ENCODE results near the gene IDE. TPM values are rescaled to one million over a fixed set of nuclear protein-coding genes. Genes with fewer than 3 reads are reported as not detected.
"Not testable (repeated sequence)": the region's sequence is repeated elsewhere in the genome, so short reads cannot be mapped to it uniquely, and the experiment has no call there.

IDE gene
- total RNA-seq, 1 experiment from 2014 or later: 55.8 TPM

GRCh38 chr10:92436611-92437010, 137.3 kb downstream of the IDE start:
- H3K27ac ChIP-seq (ENCODE audit: low read depth, low read length): no peak overlapping the region
- no peak overlapping the region for H3K9ac ChIP-seq (ENCODE audit: low read length)
- H3K36me3 ChIP-seq (ENCODE audit: control insufficient read depth in 1 of 2, insufficient read depth in 2 of 2, low read length in 2 of 2): no peaks in the 10 kb centered on the region
- ChIA-PET RAD21 (ENCODE audit: low non-redundant PET in 1 of 2, low total read pairs in 2 of 2, uncharacterized antibody in 2 of 2, unreplicated experiment in 2 of 2) (no interaction called here), POLR2A (no interaction called here), CTCF (no interaction called here)
- DNase-seq (ENCODE audit: low read depth, low spot score) (no peak), ATAC-seq (no peak)
- TF ChIP-seq REST (IDR thresholded peaks at IDR 0.05; ENCODE audit: low read depth): no peak
- H3K9me2 ChIP-seq (ENCODE audit: insufficient read depth): no peaks in the 10 kb centered on the region
- no peaks in the 10 kb centered on the region for H3K9me3 ChIP-seq (ENCODE audit: control insufficient read depth in 1 of 2, insufficient read depth in 1 of 2, low read depth in 1 of 2, low read length in 2 of 2)
- intact Hi-C loops (cut with micrococcal nuclease): no loop called here
- H3K4me1 ChIP-seq (ENCODE audit: control insufficient read depth in 1 of 2, insufficient read depth in 2 of 2, low read length in 2 of 2): no peaks in the 10 kb centered on the region
- H3K4me3 ChIP-seq (replicated peaks in 1 of 2; ENCODE audit: low read depth in 1 of 2, low read length in 2 of 2): no peak overlapping the region
- H3K27me3 ChIP-seq (ENCODE audit: insufficient read depth, low read length): no peaks in the 10 kb centered on the region
- H4K20me1 ChIP-seq (ENCODE audit: insufficient read depth): no peaks in the 10 kb centered on the region
- no peak overlapping the region for H3K4me2 ChIP-seq (ENCODE audit: low read length)
- H2AFZ ChIP-seq (ENCODE audit: low read depth, low read length, poor library complexity, severe bottlenecking): no peak overlapping the region
- H3K79me2 ChIP-seq (ENCODE audit: insufficient read depth, low read length): no peaks in the 10 kb centered on the region
- BruUV-seq (replicated peaks): no TSS peak

GRCh38 chr10:92436065-92436464, 137.8 kb downstream of the IDE start:
- POLR2A ChIA-PET; H2AFZ ChIP-seq (ENCODE audit: low read depth, low read length, poor library complexity, severe bottlenecking); ATAC-seq; H3K9ac ChIP-seq (ENCODE audit: low read length); H3K4me2 ChIP-seq (ENCODE audit: low read length); H3K27ac ChIP-seq (ENCODE audit: low read depth, low read length); BruUV-seq (replicated peaks); H3K4me1 ChIP-seq (ENCODE audit: control insufficient read depth in 1 of 2, insufficient read depth in 2 of 2, low read length in 2 of 2); DNase-seq (ENCODE audit: low read depth, low spot score); H3K36me3 ChIP-seq (ENCODE audit: control insufficient read depth in 1 of 2, insufficient read depth in 2 of 2, low read length in 2 of 2); H3K9me3 ChIP-seq (ENCODE audit: control insufficient read depth in 1 of 2, insufficient read depth in 1 of 2, low read depth in 1 of 2, low read length in 2 of 2); H3K79me2 ChIP-seq (ENCODE audit: insufficient read depth, low read length); H3K9me2 ChIP-seq (ENCODE audit: insufficient read depth); H3K4me3 ChIP-seq (replicated peaks in 1 of 2; ENCODE audit: low read depth in 1 of 2, low read length in 2 of 2); intact Hi-C loops (cut with micrococcal nuclease); H4K20me1 ChIP-seq (ENCODE audit: insufficient read depth); RAD21 ChIA-PET (ENCODE audit: low non-redundant PET in 1 of 2, low total read pairs in 2 of 2, uncharacterized antibody in 2 of 2, unreplicated experiment in 2 of 2); H3K27me3 ChIP-seq (ENCODE audit: insufficient read depth, low read length): not testable (repeated sequence)
- CTCF ChIA-PET: interaction anchor here (4.2 kb wide), 1 partner anchor 348 kb away, joined by 37 read pairs; no protein-coding TSS in a partner anchor
